ENCODE data around the gene AOPEP. TPM values are rescaled to one million over a fixed set of nuclear protein-coding genes. Genes with fewer than 3 reads are reported as not detected.

AOPEP gene
- total and polyA plus RNA-seq, 2 of the 13 experiments (the other 11 are each of a cell fraction or from before 2014, with no cell fraction given) = 22.2 to 41.6 TPM

GRCh38 chr9:95085861-95086563, 359.5 kb downstream of the AOPEP start:
- no peak overlapping the region for H3K27ac ChIP-seq (ENCODE audit: extremely low read length, insufficient read depth, low read length)
- ChIA-PET POLR2A (no interaction called here), CTCF (ENCODE audit: low intra/inter-chr PET ratio, low total read pairs) (no interaction called here)
- H3K4me2 ChIP-seq (ENCODE audit: low read depth, low read length) = no peak overlapping the region
- H3K9me3 ChIP-seq (ENCODE audit: low read length) = no peaks in the 10 kb centered on the region
- DNase-seq (ENCODE audit: low spot score) (no peak), FAIRE-seq (no peak), ATAC-seq (no peak)
- H3K4me1 ChIP-seq (ENCODE audit: insufficient read depth, low read length) = peaks cover 9% of the 10 kb centered on the region
- H4K20me1 ChIP-seq (ENCODE audit: insufficient read depth, low read length) = peaks cover 10% of the 10 kb centered on the region
- no peak overlapping the region for H3K4me3 ChIP-seq (replicated peaks in 1 of 3; ENCODE audit: insufficient read depth in 1 of 3, low read depth in 2 of 3, low read length in 3 of 3)
- TF ChIP-seq AGO2 (optimal IDR thresholded peaks at IDR 0.05; ENCODE audit: low read depth, low read length) (peak; percentile 95), POLR2A (IDR thresholded peaks at IDR 0.05; ENCODE audit: insufficient read depth in 1 of 2, low read depth in 2 of 2, low read length in 2 of 2) (peak in 1 of 2 experiments; percentile 19; a peak in 1 of 4 replicates), ZNF276 (CRISPR knock-in tag; IDR thresholded peaks at IDR 0.05; ENCODE audit: low read depth) (no peak), EZH2 (conservative IDR thresholded peaks at IDR 0.05; ENCODE audit: low read depth, low read length) (no peak), ZNF550 (CRISPR knock-in tag; IDR thresholded peaks at IDR 0.05; ENCODE audit: borderline replicate concordance) (no peak), TEAD3 (CRISPR knock-in tag; optimal IDR thresholded peaks at IDR 0.05; ENCODE audit: borderline replicate concordance) (no peak), TCF7L2 (IDR thresholded peaks at IDR 0.05; ENCODE audit: low read depth, low read length) (no peak), RBM22 (optimal IDR thresholded peaks at IDR 0.05; ENCODE audit: low read length) (peak; percentile 92), ZNF709 (CRISPR knock-in tag; IDR thresholded peaks at IDR 0.05) (no peak)
- TF ChIP-seq, protein P1, sequence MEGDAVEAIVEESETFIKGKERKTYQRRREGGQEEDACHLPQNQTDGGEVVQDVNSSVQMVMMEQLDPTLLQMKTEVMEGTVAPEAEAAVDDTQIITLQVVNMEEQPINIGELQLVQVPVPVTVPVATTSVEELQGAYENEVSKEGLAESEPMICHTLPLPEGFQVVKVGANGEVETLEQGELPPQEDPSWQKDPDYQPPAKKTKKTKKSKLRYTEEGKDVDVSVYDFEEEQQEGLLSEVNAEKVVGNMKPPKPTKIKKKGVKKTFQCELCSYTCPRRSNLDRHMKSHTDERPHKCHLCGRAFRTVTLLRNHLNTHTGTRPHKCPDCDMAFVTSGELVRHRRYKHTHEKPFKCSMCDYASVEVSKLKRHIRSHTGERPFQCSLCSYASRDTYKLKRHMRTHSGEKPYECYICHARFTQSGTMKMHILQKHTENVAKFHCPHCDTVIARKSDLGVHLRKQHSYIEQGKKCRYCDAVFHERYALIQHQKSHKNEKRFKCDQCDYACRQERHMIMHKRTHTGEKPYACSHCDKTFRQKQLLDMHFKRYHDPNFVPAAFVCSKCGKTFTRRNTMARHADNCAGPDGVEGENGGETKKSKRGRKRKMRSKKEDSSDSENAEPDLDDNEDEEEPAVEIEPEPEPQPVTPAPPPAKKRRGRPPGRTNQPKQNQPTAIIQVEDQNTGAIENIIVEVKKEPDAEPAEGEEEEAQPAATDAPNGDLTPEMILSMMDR (CRISPR knock-in tag; IDR thresholded peaks at IDR 0.05) = peak; percentile 4; the same call in 1 of the 2 replicates
- no peak overlapping the region for H2AFZ ChIP-seq (ENCODE audit: low read length)
- 97% methylated on average over 29 of the region's 40 CpGs for WGBS (ENCODE audit: low lambda C conversion rate)
- H3K27me3 ChIP-seq (ENCODE audit: control insufficient read depth in 1 of 2, insufficient read depth in 2 of 2, low read length in 2 of 2) = no peaks in the 10 kb centered on the region; a peak in 1 of 5 replicates
- no peak overlapping the region for H3K9ac ChIP-seq (ENCODE audit: insufficient read depth, low read depth, low read length)
- peaks cover 2% of the 10 kb centered on the region for H3K79me2 ChIP-seq (ENCODE audit: insufficient read depth, low read length)
- H3K36me3 ChIP-seq (replicated peaks in 1 of 2; ENCODE audit: control insufficient read depth in 1 of 2, insufficient read depth in 2 of 2, low read length in 2 of 2) = peaks cover 46 to 71% of the 10 kb centered on the region in 2 experiments
- no TSS peak for BruUV-seq (replicated peaks)
- in situ Hi-C loops (cut with HindIII; ENCODE audit: extremely low pct_ligation_motif_present, low pct_unique_long_range_greater_than_20kb) = no loop called here
- intact Hi-C loops (cut with micrococcal nuclease; ENCODE audit: unreplicated experiment) = no loop called here
